Activated naive CD4-positive, alpha-beta T cell treated with Interleukin-2 at 50 U/mL for 16 hours (primary cell): Measurements from ENCODE around the gene SLC35F3.
"Not testable (repeated sequence)": the region's sequence is repeated elsewhere in the genome, so short reads cannot be mapped to it uniquely, and the experiment has no call there.

Experiments
- DNase-seq: peaks from one replicate; pipeline ENCODE4 v3.0.0-alpha.2; 2020

The SLC35F3 gene

GRCh38 chr1:234111458-234112142 is 207.1 kb downstream of the SLC35F3 start:
- no peak for DNase-seq

GRCh38 chr1:234114648-234115307 is 210.3 kb downstream of the SLC35F3 start:
- peak; percentile 29 for DNase-seq

GRCh38 chr1:234118911-234119310 is 214.4 kb downstream of the SLC35F3 start:
- DNase-seq, result no peak

GRCh38 chr1:234119431-234119830 is 215.0 kb downstream of the SLC35F3 start:
- no peak for DNase-seq

- DNase-seq, result no peak
These were observed 216.0 kb downstream of the SLC35F3 start for GRCh38 chr1:234120327-234120944.

- DNase-seq, result not testable (repeated sequence)
These were observed 217.2 kb downstream of the SLC35F3 start for GRCh38 chr1:234121659-234122058.

GRCh38 chr1:234122571-234122970 is 218.1 kb downstream of the SLC35F3 start:
- not testable (repeated sequence) for DNase-seq

GRCh38 chr1:234123867-234124266 is 219.4 kb downstream of the SLC35F3 start:
- no peak for DNase-seq

- peak; percentile 40 for DNase-seq
These were observed 220.8 kb downstream of the SLC35F3 start for GRCh38 chr1:234125283-234125682.

GRCh38 chr1:234125714-234126113 is 221.2 kb downstream of the SLC35F3 start:
- DNase-seq, result no peak

- DNase-seq, result no peak
These were observed 222.7 kb downstream of the SLC35F3 start for GRCh38 chr1:234127026-234127671.

GRCh38 chr1:234132795-234133194 is 228.3 kb downstream of the SLC35F3 start:
- no peak for DNase-seq

- DNase-seq, result no peak
These were observed 230.4 kb downstream of the SLC35F3 start for GRCh38 chr1:234134878-234135277.

GRCh38 chr1:234135501-234135900 is 231.0 kb downstream of the SLC35F3 start:
- no peak for DNase-seq

- DNase-seq, result no peak
These were observed 231.6 kb downstream of the SLC35F3 start for GRCh38 chr1:234136073-234136472.

- no peak for DNase-seq
These were observed 235.5 kb downstream of the SLC35F3 start for GRCh38 chr1:234139966-234140365.

GRCh38 chr1:234140388-234140787 is 235.9 kb downstream of the SLC35F3 start:
- no peak for DNase-seq

GRCh38 chr1:234141006-234141405 is 236.5 kb downstream of the SLC35F3 start:
- DNase-seq, result no peak

GRCh38 chr1:234143681-234144080 is 239.2 kb downstream of the SLC35F3 start:
- DNase-seq, result no peak

GRCh38 chr1:234144901-234145300 is 240.4 kb downstream of the SLC35F3 start:
- no peak for DNase-seq

- DNase-seq, result no peak
These were observed 243.9 kb downstream of the SLC35F3 start for GRCh38 chr1:234148350-234148749.

GRCh38 chr1:234148816-234149215 is 244.3 kb downstream of the SLC35F3 start:
- no peak for DNase-seq

GRCh38 chr1:234149217-234149616 is 244.7 kb downstream of the SLC35F3 start:
- no peak for DNase-seq

- DNase-seq, result no peak
These were observed 246.4 kb downstream of the SLC35F3 start for GRCh38 chr1:234150892-234151291.
